H9 (cell line): ENCODE measurements around the gene VPS41. TPM values are rescaled to one million over a fixed set of nuclear protein-coding genes. Genes with fewer than 3 reads are reported as not detected.

ENCODE experiments used
- DNase-seq: peaks from one replicate; pipeline ENCODE4 v3.0.0-alpha.2; 2017
- H2AFZ ChIP-seq: one replicate; pipeline ENCODE4 v1.6.1; 2013; ENCODE audit warnings: mild to moderate bottlenecking, low read length, control low read depth, moderate library complexity
- H2AK5ac ChIP-seq: 2 replicates; pipeline ENCODE4 v1.6.1; 2013; ENCODE audit warnings: low read length, control low read depth, mixed read lengths; ENCODE audit not compliant: insufficient read length
- H2BK120ac ChIP-seq: one replicate; pipeline ENCODE4 v1.6.1; 2013; ENCODE audit warnings: low read depth, mild to moderate bottlenecking, low read length, control low read depth, inconsistent platforms; ENCODE audit not compliant: poor library complexity, severe bottlenecking
- H2BK12ac ChIP-seq: 2 replicates; pipeline ENCODE4 v1.6.1; 2013; ENCODE audit warnings: low read length, control low read depth, mixed read lengths, low read depth; ENCODE audit not compliant: insufficient read length
- H2BK15ac ChIP-seq: 2 replicates; pipeline ENCODE4 v1.6.1; 2013; ENCODE audit warnings: low read depth, low read length, control low read depth
- H2BK20ac ChIP-seq: one replicate; pipeline ENCODE4 v1.6.1; 2013; ENCODE audit warnings: low read depth, mild to moderate bottlenecking, low read length, control low read depth, inconsistent platforms; ENCODE audit not compliant: poor library complexity, severe bottlenecking
- H2BK5ac ChIP-seq: 2 replicates; pipeline ENCODE4 v1.6.1; 2013; ENCODE audit warnings: low read length, control low read depth, mixed read lengths; ENCODE audit not compliant: insufficient read length
- H3K14ac ChIP-seq: 2 replicates; pipeline ENCODE4 v1.6.1; 2013; ENCODE audit warnings: low read length, control low read depth; ENCODE audit not compliant: insufficient read depth
- H3K18ac ChIP-seq: 2 replicates; pipeline ENCODE4 v1.6.1; 2013; ENCODE audit warnings: low read depth, mild to moderate bottlenecking, mixed read lengths, low read length, control low read depth; ENCODE audit not compliant: insufficient read length
- H3K23ac ChIP-seq: 2 replicates; pipeline ENCODE4 v1.6.1; 2013; ENCODE audit warnings: low read length, control low read depth, mixed read lengths, low read depth; ENCODE audit not compliant: insufficient read length
- H3K23me2 ChIP-seq: 2 replicates; pipeline ENCODE4 v1.6.1; 2013; ENCODE audit warnings: low read depth, mild to moderate bottlenecking, mixed read lengths, low read length, control low read depth; ENCODE audit not compliant: insufficient read length, poor library complexity, severe bottlenecking
- H3K27ac ChIP-seq: 2 replicates; pipeline ENCODE4 v1.5.1; 2013; ENCODE audit warnings: low read length, control low read depth, mixed read lengths, low read depth; ENCODE audit not compliant: insufficient read length
- H3K27me3 ChIP-seq: 2 replicates; pipeline ENCODE4 v1.6.1; 2013; ENCODE audit warnings: low read length, control low read depth, inconsistent platforms; ENCODE audit not compliant: insufficient read depth
- H3K4ac ChIP-seq: 2 replicates; pipeline ENCODE4 v1.6.1; 2013; ENCODE audit warnings: low read depth, mild to moderate bottlenecking, control low read depth, inconsistent platforms, low read length, moderate library complexity
- H3K4me1 ChIP-seq: 2 replicates; pipeline ENCODE4 v1.6.1; 2013; ENCODE audit warnings: low read length, control low read depth, inconsistent platforms; ENCODE audit not compliant: insufficient read depth
- H3K4me2 ChIP-seq: 2 replicates; pipeline ENCODE4 v1.6.1; 2013; ENCODE audit warnings: low read length, control low read depth, mixed read lengths; ENCODE audit not compliant: insufficient read length, insufficient read depth
- H3K56ac ChIP-seq: 2 replicates; pipeline ENCODE4 v1.6.1; 2013; ENCODE audit warnings: low read depth, mild to moderate bottlenecking, mixed read lengths, low read length, control low read depth; ENCODE audit not compliant: insufficient read length
- H3K79me1 ChIP-seq: 2 replicates; pipeline ENCODE4 v1.6.1; 2013; ENCODE audit warnings: low read depth, mild to moderate bottlenecking, moderate library complexity, low read length, control low read depth, inconsistent platforms; ENCODE audit not compliant: insufficient read depth, poor library complexity, severe bottlenecking
- H3K79me2 ChIP-seq: 2 replicates; pipeline ENCODE4 v1.6.1; 2013; ENCODE audit warnings: low read length, control low read depth, inconsistent platforms; ENCODE audit not compliant: insufficient read depth
- H3K9ac ChIP-seq: 2 replicates; pipeline ENCODE4 v1.6.1; 2013; ENCODE audit warnings: low read length, control low read depth, mixed read lengths; ENCODE audit not compliant: insufficient read length; ENCODE audit errors: extremely low read depth
- H3K9me3 ChIP-seq: one replicate; pipeline ENCODE4 v1.6.1; 2013; ENCODE audit warnings: low read depth, low read length, inconsistent platforms; ENCODE audit not compliant: control insufficient read depth
- H3T11ph ChIP-seq: one replicate; pipeline ENCODE4 v1.6.1; 2013; ENCODE audit warnings: mild to moderate bottlenecking, low read length, control low read depth, inconsistent platforms
- H4K20me1 ChIP-seq: one replicate; pipeline ENCODE4 v1.6.1; 2013; ENCODE audit not compliant: control insufficient read depth, insufficient read length, insufficient read depth
- H4K5ac ChIP-seq: 2 replicates; pipeline ENCODE4 v1.6.1; 2013; ENCODE audit warnings: low read depth, mild to moderate bottlenecking, mixed read lengths, low read length, control low read depth; ENCODE audit not compliant: insufficient read length
- H4K8ac ChIP-seq: replicated peaks from 2 replicates; pipeline ENCODE4 v1.6.1; 2013; ENCODE audit warnings: low read length, control low read depth, mixed read lengths, low read depth; ENCODE audit not compliant: insufficient read length
- H4K91ac ChIP-seq: 2 replicates; pipeline ENCODE4 v1.6.1; 2013; ENCODE audit warnings: low read depth, mild to moderate bottlenecking, moderate library complexity, mixed read lengths, low read length, control low read depth; ENCODE audit not compliant: insufficient read length
- H3K27ac Mint-ChIP-seq, 3 experiments: 2 replicates in 2 of 3; 3 replicates in 1 of 3; pipeline ENCODE4 v1.8.0; 2020 to 2021; ENCODE audit warnings: mixed read lengths in 3 of 3, mild to moderate bottlenecking in 1 of 3, moderate library complexity in 1 of 3
- H3K27me3 Mint-ChIP-seq: 2 replicates; pipeline ENCODE4 v1.8.0; 2021; ENCODE audit warnings: low read depth, mild to moderate bottlenecking, moderate library complexity, mixed read lengths
- H3K36me3 Mint-ChIP-seq, 3 experiments: 2 replicates in 2 of 3; 3 replicates in 1 of 3; pipeline ENCODE4 v1.8.0; 2020 to 2021; ENCODE audit warnings: low read depth in 3 of 3, mixed read lengths in 3 of 3; ENCODE audit not compliant: insufficient read depth in 1 of 3
- H3K4me1 Mint-ChIP-seq, 2 experiments: 2 replicates each; pipeline ENCODE4 v1.8.0; 2020; ENCODE audit warnings: mixed read lengths in 2 of 2
- H3K4me3 Mint-ChIP-seq, 2 experiments: 2 replicates in 1 of 2; 3 replicates in 1 of 2; pipeline ENCODE4 v1.8.0; 2020 to 2021; ENCODE audit warnings: mild to moderate bottlenecking in 2 of 2, mixed read lengths in 2 of 2, moderate library complexity in 1 of 2
- H3K9me3 Mint-ChIP-seq, 2 experiments: 2 replicates in 1 of 2; 3 replicates in 1 of 2; pipeline ENCODE4 v1.8.0; 2020; ENCODE audit warnings: mild to moderate bottlenecking in 2 of 2, mixed read lengths in 2 of 2, moderate library complexity in 1 of 2
- WGBS: extraction: QIAGEN DNeasy Blood & Tissue Kit; methylation state at CpG from one replicate; pipeline ENCODE4 v1.1.7; 2013; ENCODE audit warnings: missing lambda C conversion rate, low lambda C conversion rate, mixed read lengths; ENCODE audit not compliant: insufficient read length; ENCODE audit errors: extremely low coverage; 5-methylcytosine and 5-hydroxymethylcytosine counted together
- total RNA-seq: library from RNA; stranded (reverse); gene quantifications from 2 replicates; pipeline ENCODE4 v1.2.1, GENCODE V29; 2021
- TF ChIP-seq, protein P1 (sequence below): fragments of 200-600 bp; sonication (generic); conservative IDR thresholded peaks from 3 replicates; pipeline ENCODE4 v1.8.0; 2021; ENCODE audit warnings: antibody characterized with exemption, mild to moderate bottlenecking

The VPS41 gene
- total RNA-seq, 1 experiment from 2014 or later: 49.3 TPM

DNA sequence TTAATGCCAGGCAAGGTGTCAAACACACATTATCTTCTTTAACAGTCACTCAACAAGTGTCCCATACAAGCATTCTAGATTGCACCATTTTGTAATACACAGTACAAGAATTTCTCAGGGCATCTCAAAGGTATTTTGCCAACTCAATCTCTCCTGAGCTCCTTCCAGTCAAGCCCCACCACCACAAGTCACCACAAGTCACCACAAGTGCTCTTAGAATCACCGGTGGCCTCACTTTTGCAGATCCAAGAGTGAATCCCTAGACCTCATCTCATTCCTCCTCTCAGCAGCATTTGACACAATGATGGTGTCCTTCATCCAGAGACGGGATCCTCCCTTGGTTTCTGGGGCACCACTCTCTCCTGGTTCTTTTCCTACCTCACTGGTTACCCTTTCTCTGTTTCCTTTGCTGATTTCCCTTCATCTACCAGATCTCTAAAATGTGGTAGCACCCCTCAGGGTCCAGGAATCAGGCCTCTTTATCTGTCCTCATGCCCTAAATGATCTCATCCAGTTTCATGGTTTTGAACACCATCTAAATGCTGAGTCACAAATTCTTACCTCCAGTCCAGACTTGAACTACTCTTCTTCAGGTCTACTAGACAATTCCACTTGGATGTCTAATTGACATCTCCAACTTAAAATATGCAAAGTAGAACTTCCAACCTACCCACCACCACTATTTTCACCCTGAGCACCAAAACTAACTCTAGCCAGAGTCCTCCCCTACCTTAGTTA lies 26.9 kb downstream of the VPS41 start:
- Mint-ChIP-seq H3K9me3 (peaks cover 0 to 3% of the 10 kb centered on the region in 2 experiments; a peak in 2 of 5 replicates), H3K36me3 (peaks cover 7 to 25% (median 13%) of the 10 kb centered on the region in 3 experiments; a peak in 6 of 7 replicates), H3K27ac (peak overlapping the region in 2 of 3 experiments; percentile 38 to 60; a peak in 2 of 7 replicates), H3K4me3 (no peak overlapping the region), H3K27me3 (no peaks in the 10 kb centered on the region), H3K4me1 (peaks cover 22% of the 10 kb centered on the region in 2 experiments)
- no peak overlapping the region for H3T11ph ChIP-seq
- no peak overlapping the region for H3K56ac ChIP-seq
- H2BK120ac ChIP-seq: no peak overlapping the region
- no peak overlapping the region for H3K4me2 ChIP-seq
- no peak overlapping the region for H3K14ac ChIP-seq
- H3K4me1 ChIP-seq: no peaks in the 10 kb centered on the region; the same call in 1 of the 2 replicates
- H3K23ac ChIP-seq: no peak overlapping the region
- TF ChIP-seq, protein P1, sequence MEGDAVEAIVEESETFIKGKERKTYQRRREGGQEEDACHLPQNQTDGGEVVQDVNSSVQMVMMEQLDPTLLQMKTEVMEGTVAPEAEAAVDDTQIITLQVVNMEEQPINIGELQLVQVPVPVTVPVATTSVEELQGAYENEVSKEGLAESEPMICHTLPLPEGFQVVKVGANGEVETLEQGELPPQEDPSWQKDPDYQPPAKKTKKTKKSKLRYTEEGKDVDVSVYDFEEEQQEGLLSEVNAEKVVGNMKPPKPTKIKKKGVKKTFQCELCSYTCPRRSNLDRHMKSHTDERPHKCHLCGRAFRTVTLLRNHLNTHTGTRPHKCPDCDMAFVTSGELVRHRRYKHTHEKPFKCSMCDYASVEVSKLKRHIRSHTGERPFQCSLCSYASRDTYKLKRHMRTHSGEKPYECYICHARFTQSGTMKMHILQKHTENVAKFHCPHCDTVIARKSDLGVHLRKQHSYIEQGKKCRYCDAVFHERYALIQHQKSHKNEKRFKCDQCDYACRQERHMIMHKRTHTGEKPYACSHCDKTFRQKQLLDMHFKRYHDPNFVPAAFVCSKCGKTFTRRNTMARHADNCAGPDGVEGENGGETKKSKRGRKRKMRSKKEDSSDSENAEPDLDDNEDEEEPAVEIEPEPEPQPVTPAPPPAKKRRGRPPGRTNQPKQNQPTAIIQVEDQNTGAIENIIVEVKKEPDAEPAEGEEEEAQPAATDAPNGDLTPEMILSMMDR: no peak
- no peak for DNase-seq
- H2BK5ac ChIP-seq: no peak overlapping the region
- H3K27ac ChIP-seq: no peak overlapping the region
- no peak overlapping the region for H2AK5ac ChIP-seq
- H3K4ac ChIP-seq: no peak overlapping the region
- H3K79me2 ChIP-seq: no peaks in the 10 kb centered on the region
- H2BK12ac ChIP-seq: no peak overlapping the region
- H2BK20ac ChIP-seq: no peak overlapping the region
- H3K23me2 ChIP-seq: no peaks in the 10 kb centered on the region
- H3K9me3 ChIP-seq: no peaks in the 10 kb centered on the region
- H3K27me3 ChIP-seq: no peaks in the 10 kb centered on the region
- H2AFZ ChIP-seq: no peak overlapping the region
- no peak overlapping the region for H2BK15ac ChIP-seq
- H3K9ac ChIP-seq: no peak overlapping the region
- no peak overlapping the region for H4K5ac ChIP-seq
- H3K79me1 ChIP-seq: peaks cover 3% of the 10 kb centered on the region
- no peak overlapping the region for H4K91ac ChIP-seq
- WGBS: no CpG with 5 or more reads among the region's 2 CpGs
- no peak overlapping the region for H4K8ac ChIP-seq
- H4K20me1 ChIP-seq: no peaks in the 10 kb centered on the region
- H3K18ac ChIP-seq: no peak overlapping the region
